WI38 (cell line): ENCODE measurements around the gene NRK.

Experiments
- H3K4me3 ChIP-seq: 2 replicates; pipeline ENCODE4 v1.5.1; 2011; ENCODE audit warnings: low read depth, mild to moderate bottlenecking, control low read depth, low read length
- CTCF ChIP-seq: IDR thresholded peaks from 2 replicates; pipeline ENCODE4 v1.5.1; 2012; ENCODE audit warnings: low read depth, mild to moderate bottlenecking, control low read depth, low read length

Gene NRK

GRCh38 chrX:105894721-105895120 is 72.4 kb downstream of the NRK start:
- no peak overlapping the region for H3K4me3 ChIP-seq
- TF ChIP-seq CTCF = no peak

- H3K4me3 ChIP-seq = no peak overlapping the region
- no peak for TF ChIP-seq CTCF
These were observed 87.2 kb downstream of the NRK start for GRCh38 chrX:105909576-105909975.

GRCh38 chrX:105910563-105911105 is 88.3 kb downstream of the NRK start:
- no peak overlapping the region for H3K4me3 ChIP-seq
- no peak for TF ChIP-seq CTCF

- no peak for TF ChIP-seq CTCF
These were observed 122.9 kb downstream of the NRK start for GRCh38 chrX:105945266-105945665.

GRCh38 chrX:105969487-105969886 is 147.1 kb downstream of the NRK start:
- no peak for TF ChIP-seq CTCF
- H3K4me3 ChIP-seq = no peak overlapping the region

More at GRCh38 chrX:105945266-105945665, 122.9 kb downstream of the NRK start:
- no peak overlapping the region for H3K4me3 ChIP-seq

GRCh38 chrX:105972690-105973386 is 150.5 kb downstream of the NRK start:
- TF ChIP-seq CTCF = no peak
- H3K4me3 ChIP-seq = no peak overlapping the region

GRCh38 chrX:105973387-105973739 is 151.0 kb downstream of the NRK start:
- no peak for TF ChIP-seq CTCF
- H3K4me3 ChIP-seq = no peak overlapping the region
